Measurements from ENCODE around the gene NEUROG1. TPM values are rescaled to one million over a fixed set of nuclear protein-coding genes. Genes with fewer than 3 reads are reported as not detected.

The NEUROG1 gene
- total and polyA plus RNA-seq, 12 donors = not detected

- peaks cover 0 to 16% (median 0%) of the 10 kb centered on the region in 11 donors for H3K9me3 ChIP-seq
- ATAC-seq = peak in 5 of 8 donors; percentile 51 to 84 (median 66)
- H3K4me1 ChIP-seq = peaks cover 0 to 8% (median 0%) of the 10 kb centered on the region in 9 donors
- H3K4me3 ChIP-seq = peak within 1 kb of the TSS in 5 of 10 donors; percentile 0 to 24 (median 5)
- intact Hi-C loops (cut with DNase I) = no loop called here
- no peak for TF ChIP-seq CTCF (IDR thresholded peaks at IDR 0.05)
- no peak within 1 kb of the TSS for H3K27ac ChIP-seq
- peak in 1 of 2 donors; percentile 30 for DNase-seq
- H3K27me3 ChIP-seq = peaks cover 0 to 96% (median 83%) of the 10 kb centered on the region in 7 donors
- H3K36me3 ChIP-seq = no peaks in the 10 kb centered on the region
- WGBS, 2 donors = 1 to 2% methylated on average over 66 to 68 of the region's 68 CpGs
Measured at GRCh38 chr5:135578685-135579341, 43.0 kb upstream of the NEUROG1 start, which contains the start of gene CXCL14. Gene CXCL14, minus strand, starts transcription at chr5:135578991. Its CDS starts 213 bp downstream, at chr5:135578778.

- Histone ChIP-seq H3K9me3 (peaks cover 0 to 16% (median 0%) of the 10 kb centered on the region in 11 donors), H3K4me3 (peak overlapping the region in 5 of 10 donors; percentile 0 to 24 (median 5)), H3K4me1 (peaks cover 0 to 8% (median 0%) of the 10 kb centered on the region in 9 donors), H3K36me3 (no peaks in the 10 kb centered on the region), H3K27me3 (peaks cover 0 to 91% (median 78%) of the 10 kb centered on the region in 7 donors), H3K27ac (no peak overlapping the region)
- intact Hi-C loops (cut with DNase I) = no loop called here
- WGBS, 2 donors = 5 to 6% methylated on average over 21 of the region's 21 CpGs
- ATAC-seq (no peak), DNase-seq (no peak)
- TF ChIP-seq CTCF (IDR thresholded peaks at IDR 0.05) = no peak
Measured at GRCh38 chr5:135578305-135578684, 42.5 kb upstream of the NEUROG1 start.

GRCh38 chr5:135577421-135577820 lies 41.7 kb upstream of the NEUROG1 start:
- intact Hi-C loops (cut with DNase I) = no loop called here
- Histone ChIP-seq H3K27ac (no peak overlapping the region), H3K4me3 (no peak overlapping the region), H3K27me3 (peaks cover 0 to 83% (median 70%) of the 10 kb centered on the region in 7 donors), H3K9me3 (peaks cover 0 to 16% (median 0%) of the 10 kb centered on the region in 11 donors), H3K36me3 (no peaks in the 10 kb centered on the region), H3K4me1 (peaks cover 0 to 8% (median 0%) of the 10 kb centered on the region in 9 donors)
- DNase-seq (no peak), ATAC-seq (no peak)
- no peak for TF ChIP-seq CTCF (IDR thresholded peaks at IDR 0.05)
- WGBS, 2 donors = 42 to 43% methylated on average over 8 of the region's 8 CpGs

GRCh38 chr5:135576075-135576599 lies 40.4 kb upstream of the NEUROG1 start:
- no peak for ATAC-seq
- intact Hi-C loops (cut with DNase I) = no loop called here

More at GRCh38 chr5:135576075-135576599, 40.4 kb upstream of the NEUROG1 start:
- Histone ChIP-seq H3K4me3 (no peak overlapping the region), H3K27me3 (peaks cover 0 to 78% (median 67%) of the 10 kb centered on the region in 7 donors), H3K4me1 (peaks cover 0 to 8% (median 0%) of the 10 kb centered on the region in 9 donors), H3K27ac (no peak overlapping the region), H3K9me3 (peaks cover 0 to 16% (median 0%) of the 10 kb centered on the region in 11 donors), H3K36me3 (no peaks in the 10 kb centered on the region)
- TF ChIP-seq CTCF (IDR thresholded peaks at IDR 0.05) = no peak
- DNase-seq = no peak
- 52 to 59% methylated on average over 6 of the region's 6 CpGs for WGBS, 2 donors

All from heart right ventricle (tissue), 16 donors.